Activated CD8-positive, alpha-beta T cell treated with anti-CD3 and anti-CD28 coated beads for 36 hours (primary cell): ENCODE measurements around the gene LYZL2. TPM values are rescaled to one million over a fixed set of nuclear protein-coding genes. Genes with fewer than 3 reads are reported as not detected.
"Not testable (repeated sequence)": the region's sequence is repeated elsewhere in the genome, so short reads cannot be mapped to it uniquely, and the experiment has no call there.

Experiments used
- ATAC-seq: fragments of 200-7000 bp; cut with Tn5 transposase; one replicate; pipeline ENCODE4 v1.10.0; 2021; ENCODE audit warnings: mild to moderate bottlenecking, moderate library complexity
- CTCF ChIA-PET: fragments of 350-600 bp; sonication (Branson Sonifier 250); formaldehyde crosslinking; loops from one replicate; lab custom pipeline; 2021; ENCODE audit warnings: antibody characterized with exemption; lab: Charles Lee
- POLR2A ChIA-PET: fragments of 350-600 bp; sonication (Branson Sonifier 250); formaldehyde crosslinking; loops from one replicate; lab custom pipeline; 2021; ENCODE audit warnings: antibody characterized with exemption; lab: Charles Lee
- DNase-seq: peaks from one replicate; pipeline ENCODE4 v3.0.0-alpha.2; 2020
- H3K27ac Mint-ChIP-seq: one replicate; pipeline ENCODE4 v1.8.0; 2021; ENCODE audit warnings: mild to moderate bottlenecking, mixed read lengths
- H3K27me3 Mint-ChIP-seq: one replicate; pipeline ENCODE4 v1.8.0; 2021; ENCODE audit warnings: mixed read lengths
- H3K36me3 Mint-ChIP-seq: one replicate; pipeline ENCODE4 v1.8.0; 2021; ENCODE audit warnings: low read depth, mixed read lengths
- H3K4me1 Mint-ChIP-seq: one replicate; pipeline ENCODE4 v1.8.0; 2021; ENCODE audit warnings: low read depth, mixed read lengths
- H3K4me3 Mint-ChIP-seq: one replicate; pipeline ENCODE4 v1.8.0; 2021; ENCODE audit warnings: mild to moderate bottlenecking, moderate library complexity, mixed read lengths
- H3K9me3 Mint-ChIP-seq: one replicate; pipeline ENCODE4 v1.8.0; 2021; ENCODE audit warnings: mixed read lengths
- CTCF ChIP-seq: fragments of 200-600 bp; IDR thresholded peaks from one replicate; pipeline ENCODE4 v1.8.0; 2022; ENCODE audit warnings: antibody characterized with exemption, mild to moderate bottlenecking
- intact Hi-C: fragments of 100-400 bp; cut with micrococcal nuclease; formaldehyde crosslinking; loops from one replicate; pipeline ENCODE4 v1.10.0; 2022
- total RNA-seq, 2 experiments: library from RNA; stranded (reverse); gene quantifications; one replicate each; pipeline ENCODE4 v1.2.3, GENCODE V29; 2021

Gene LYZL2
- total RNA-seq, 2 experiments from 2014 or later = not detected

DNA sequence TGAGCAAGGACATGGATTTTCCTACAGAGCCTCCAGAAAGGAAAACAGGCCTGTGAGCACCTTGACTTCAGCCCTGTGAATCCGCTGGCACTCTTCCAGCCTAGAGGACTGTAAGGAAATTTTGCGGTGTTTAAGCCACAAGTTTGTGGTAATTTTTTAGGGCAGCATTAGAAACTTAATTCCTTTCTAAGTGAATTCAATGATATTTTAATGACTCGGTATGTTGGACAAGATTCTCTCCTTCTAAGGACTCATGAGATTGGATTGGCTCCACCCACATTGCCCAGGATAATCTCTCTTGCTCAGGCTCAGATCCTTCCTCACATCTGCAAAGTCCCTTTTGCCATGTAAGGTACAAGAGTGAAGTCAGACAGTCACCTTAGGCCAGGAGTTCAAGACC is 4.5 kb downstream of the LYZL2 start:
- intact Hi-C loops = no loop called here
- Mint-ChIP-seq H3K9me3 (no peaks in the 10 kb centered on the region), H3K27me3 (peaks cover 2% of the 10 kb centered on the region), H3K4me3 (no peak overlapping the region), H3K27ac (no peak overlapping the region), H3K36me3 (no peaks in the 10 kb centered on the region), H3K4me1 (no peaks in the 10 kb centered on the region)
- POLR2A ChIA-PET = interaction anchor here (1.1 kb wide), 1 partner anchor 16 kb away, joined by 3 read pairs; no protein-coding TSS in a partner anchor
- ATAC-seq (no peak), DNase-seq (no peak)
- CTCF ChIA-PET = interaction anchor here (1.0 kb wide), 1 partner anchor 15 kb away, joined by 5 read pairs; no protein-coding TSS in a partner anchor
- TF ChIP-seq CTCF = no peak

DNA sequence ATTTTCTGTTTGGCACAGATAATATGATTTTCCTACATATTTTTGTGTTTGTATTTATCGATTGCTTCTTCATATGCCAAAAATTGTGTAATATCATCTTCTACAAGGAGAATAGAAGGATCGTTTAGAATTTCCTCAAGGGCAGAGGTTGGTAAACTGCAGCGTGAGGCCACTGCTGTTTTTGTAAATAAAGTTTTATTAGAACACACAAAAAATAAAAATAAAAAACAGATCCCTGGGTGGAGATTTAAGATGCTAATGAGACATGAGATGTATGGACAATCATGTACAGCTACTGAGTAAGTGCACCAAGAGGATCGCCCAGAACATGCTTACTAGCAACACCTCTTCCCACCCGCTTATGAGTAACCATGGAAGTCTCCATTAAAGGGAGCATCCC is 9.6 kb downstream of the LYZL2 start:
- no peak overlapping the region for H3K4me3 Mint-ChIP-seq
- H3K36me3 Mint-ChIP-seq = no peaks in the 10 kb centered on the region
- ATAC-seq = no peak
- no peaks in the 10 kb centered on the region for H3K9me3 Mint-ChIP-seq
- ChIA-PET CTCF (interaction anchor here (0.6 kb wide), 2 partner anchors 20 to 35 kb away, joined by 3 read pairs; no protein-coding TSS in a partner anchor), POLR2A (no interaction called here)
- DNase-seq = no peak
- no peak overlapping the region for H3K27ac Mint-ChIP-seq
- intact Hi-C loops = no loop called here
- TF ChIP-seq CTCF = no peak
- no peaks in the 10 kb centered on the region for H3K4me1 Mint-ChIP-seq
- H3K27me3 Mint-ChIP-seq = peaks cover 12% of the 10 kb centered on the region

DNA sequence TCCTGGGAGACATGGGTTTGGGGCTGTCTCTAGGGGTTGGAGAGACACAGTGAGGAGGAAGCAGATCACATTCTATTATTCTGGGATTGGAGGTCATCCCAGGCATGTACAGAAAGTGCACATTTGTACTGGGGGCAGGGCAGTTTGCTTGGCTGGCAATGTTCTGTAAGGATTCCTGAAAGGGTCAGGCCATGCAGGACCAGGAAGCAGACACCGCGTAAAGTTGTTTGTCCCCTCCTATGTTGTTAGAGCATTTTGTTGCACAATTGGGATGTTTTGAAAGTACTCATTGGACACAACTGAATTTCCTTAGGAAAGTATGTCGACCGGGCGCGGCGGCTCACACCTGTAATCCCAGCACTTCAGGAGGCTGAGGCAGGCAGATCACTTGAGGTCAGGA is 12.5 kb downstream of the LYZL2 start:
- POLR2A ChIA-PET = no interaction called here
- ATAC-seq (no peak), DNase-seq (no peak)
- no peak overlapping the region for H3K27ac Mint-ChIP-seq
- peaks cover 15% of the 10 kb centered on the region for H3K27me3 Mint-ChIP-seq
- CTCF ChIA-PET = no interaction called here
- H3K4me1 Mint-ChIP-seq = no peaks in the 10 kb centered on the region
- no peak for TF ChIP-seq CTCF
- no peaks in the 10 kb centered on the region for H3K9me3 Mint-ChIP-seq
- intact Hi-C loops = no loop called here
- H3K4me3 Mint-ChIP-seq = no peak overlapping the region
- H3K36me3 Mint-ChIP-seq = no peaks in the 10 kb centered on the region

GRCh38 chr10:30611041-30611440 is 18.5 kb downstream of the LYZL2 start:
- ATAC-seq, H3K36me3 Mint-ChIP-seq, H3K4me3 Mint-ChIP-seq, H3K9me3 Mint-ChIP-seq, H3K27ac Mint-ChIP-seq, POLR2A ChIA-PET, H3K4me1 Mint-ChIP-seq, DNase-seq, intact Hi-C loops: not testable (repeated sequence)
- CTCF ChIA-PET = interaction anchor here (1.4 kb wide), 1 partner anchor 20 kb away, joined by 3 read pairs; no protein-coding TSS in a partner anchor
- H3K27me3 Mint-ChIP-seq = peaks cover 13% of the 10 kb centered on the region

DNA sequence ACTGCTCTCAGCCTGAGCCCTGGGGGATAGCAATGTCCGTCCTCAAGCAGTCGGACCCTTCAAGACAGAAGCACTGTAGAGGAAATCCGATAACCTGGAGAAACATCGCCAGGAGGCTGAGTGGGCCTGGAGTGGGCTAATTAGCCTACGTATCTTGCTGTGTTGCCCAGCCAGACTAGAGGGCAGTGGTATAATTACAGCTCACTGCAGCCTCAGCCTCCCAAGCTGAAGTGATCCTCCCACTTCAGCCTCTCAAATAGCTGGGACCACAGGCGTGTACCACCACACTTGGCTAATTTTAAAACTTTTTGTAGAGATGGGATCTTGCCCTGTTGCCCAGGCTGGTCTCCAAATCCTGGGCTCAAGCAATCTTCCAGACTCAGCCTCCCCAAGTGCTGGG is 21.7 kb downstream of the LYZL2 start:
- no peak overlapping the region for H3K4me3 Mint-ChIP-seq
- intact Hi-C loops = no loop called here
- CTCF ChIA-PET = interaction anchor here (0.7 to 2.6 kb wide), 2 partner anchors 17 to 32 kb away, joined by 4 to 14 read pairs; no protein-coding TSS in a partner anchor
- DNase-seq (no peak), ATAC-seq (no peak)
- peaks cover 13% of the 10 kb centered on the region for H3K27me3 Mint-ChIP-seq
- POLR2A ChIA-PET = no interaction called here
- H3K27ac Mint-ChIP-seq = no peak overlapping the region
- no peak for TF ChIP-seq CTCF
- no peaks in the 10 kb centered on the region for H3K36me3 Mint-ChIP-seq
- H3K4me1 Mint-ChIP-seq = no peaks in the 10 kb centered on the region
- H3K9me3 Mint-ChIP-seq = no peaks in the 10 kb centered on the region
